ENCODE data around the gene SLBP.

SLBP gene

GRCh38 chr4:1748465-1748995 is 36.4 kb upstream of the SLBP start:
- peak; percentile 67 for DNase-seq (ENCODE audit: low read depth)

GRCh38 chr4:1747603-1747967 is 35.5 kb upstream of the SLBP start:
- no peak for DNase-seq (ENCODE audit: low read depth)

- no peak for DNase-seq (ENCODE audit: low read depth)
Observed at GRCh38 chr4:1746919-1747602, 34.9 kb upstream of the SLBP start.

- peak; percentile 64 for DNase-seq (ENCODE audit: low read depth)
Observed at GRCh38 chr4:1746265-1746691, 34.2 kb upstream of the SLBP start.

GRCh38 chr4:1745697-1746096 is 33.6 kb upstream of the SLBP start:
- DNase-seq (ENCODE audit: low read depth): no peak

- no peak for DNase-seq (ENCODE audit: low read depth)
Observed at GRCh38 chr4:1745165-1745564, 33.0 kb upstream of the SLBP start.

- DNase-seq (ENCODE audit: low read depth): no peak
Observed at GRCh38 chr4:1744552-1744951, 32.4 kb upstream of the SLBP start.

GRCh38 chr4:1743975-1744374 is 31.9 kb upstream of the SLBP start:
- DNase-seq (ENCODE audit: low read depth): no peak

- no peak for DNase-seq (ENCODE audit: low read depth)
Observed at GRCh38 chr4:1743551-1743950, 31.4 kb upstream of the SLBP start.

- DNase-seq (ENCODE audit: low read depth): no peak
Observed at GRCh38 chr4:1741208-1741607, 29.1 kb upstream of the SLBP start.

GRCh38 chr4:1740021-1740545 is 28.0 kb upstream of the SLBP start:
- DNase-seq (ENCODE audit: low read depth): no peak

- no peak for DNase-seq (ENCODE audit: low read depth)
Observed at GRCh38 chr4:1739358-1739757, 27.2 kb upstream of the SLBP start.

- DNase-seq (ENCODE audit: low read depth): no peak
Observed at GRCh38 chr4:1738410-1738809, 26.3 kb upstream of the SLBP start.

GRCh38 chr4:1737666-1738065 is 25.5 kb upstream of the SLBP start:
- no peak for DNase-seq (ENCODE audit: low read depth)

- DNase-seq (ENCODE audit: low read depth): no peak
Observed at GRCh38 chr4:1736812-1737211, 24.7 kb upstream of the SLBP start.

GRCh38 chr4:1735215-1735614 is 23.1 kb upstream of the SLBP start:
- DNase-seq (ENCODE audit: low read depth): no peak

GRCh38 chr4:1732911-1733310 is 20.8 kb upstream of the SLBP start:
- DNase-seq (ENCODE audit: low read depth): no peak

GRCh38 chr4:1731180-1731579 is 19.1 kb upstream of the SLBP start:
- DNase-seq (ENCODE audit: low read depth): no peak

- no peak for DNase-seq (ENCODE audit: low read depth)
Observed at GRCh38 chr4:1730532-1731135, 18.5 kb upstream of the SLBP start.

GRCh38 chr4:1728061-1728980 is 16.2 kb upstream of the SLBP start:
- no peak for DNase-seq (ENCODE audit: low read depth)

GRCh38 chr4:1727117-1728031 is 15.3 kb upstream of the SLBP start:
- DNase-seq (ENCODE audit: low read depth): no peak

Data from activated T-helper 9 cell treated with anti-CD3 and anti-CD28 coated beads, Interleukin-2, amount 50 U/mL, for 16 hours (primary cell).